M059J (cell line): ENCODE measurements around the gene DPF3. TPM values are rescaled to one million over a fixed set of nuclear protein-coding genes. Genes with fewer than 3 reads are reported as not detected.

ENCODE experiments used
- DNase-seq: peaks from one replicate; pipeline ENCODE4 v3.0.0-alpha.2; 2012; ENCODE audit warnings: low read depth
- total RNA-seq: library from RNA; depleted of rRNA; stranded (reverse); fragments of >200 nt; shearing (Covaris generic); gene quantifications from 2 replicates; pipeline ENCODE4 v1.2.3, GENCODE V29; 2014

DPF3 gene
- total RNA-seq, 1 experiment from 2014 or later, result 8.3 TPM

DNA sequence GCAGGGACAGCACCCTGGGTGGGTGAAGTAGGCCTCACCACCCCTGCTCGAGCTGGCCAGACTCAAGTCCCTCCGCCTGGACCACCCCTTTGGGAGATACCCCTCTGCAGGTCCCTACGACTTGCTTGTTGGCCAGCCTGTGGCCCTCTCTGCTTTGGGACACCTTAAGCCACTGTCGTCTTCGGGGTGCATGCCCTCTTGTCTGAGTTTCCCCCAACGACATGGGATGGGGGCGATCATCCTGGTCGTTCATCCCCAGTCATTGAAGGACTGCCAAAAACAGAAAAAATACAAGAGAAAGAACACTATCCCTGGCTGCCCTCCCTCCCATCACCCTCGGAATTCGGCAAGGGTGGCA, 151.1 kb downstream of the DPF3 start:
- no peak for DNase-seq

DNA sequence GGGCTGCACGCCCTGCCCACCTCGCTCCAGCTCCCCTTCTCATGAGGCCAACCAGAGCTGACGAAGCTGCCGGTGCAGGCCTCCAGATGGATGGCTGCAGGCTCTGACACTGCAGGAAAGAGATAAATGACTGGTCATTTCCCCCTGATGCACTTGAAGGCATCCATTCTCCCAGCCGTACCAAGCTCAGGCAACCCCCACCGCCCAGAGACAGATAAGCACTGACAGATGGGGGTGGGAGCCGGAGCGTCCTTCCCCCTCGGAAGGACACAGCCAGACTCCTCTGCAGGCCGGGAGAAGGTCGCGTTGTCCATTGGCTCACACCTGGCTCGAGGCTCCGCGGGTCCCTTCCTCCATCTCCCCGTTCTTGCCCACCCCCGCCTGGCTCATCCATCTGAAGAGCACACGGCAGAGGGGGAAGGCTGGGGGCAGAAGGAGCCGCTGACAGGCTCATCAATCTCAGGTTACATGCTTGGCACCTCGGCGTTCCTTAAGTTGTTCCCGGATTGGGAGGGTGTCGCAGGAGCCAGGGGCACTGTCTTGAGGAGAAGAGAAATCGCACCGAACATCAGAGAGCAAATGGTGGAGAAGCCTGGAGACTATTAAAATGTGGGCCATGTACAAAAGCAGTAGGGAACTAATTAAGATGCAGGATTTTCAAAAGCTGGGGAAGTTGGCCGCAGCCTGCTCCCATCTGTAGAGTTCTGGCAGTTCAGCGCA, 151.6 kb downstream of the DPF3 start:
- DNase-seq, result no peak

DNA sequence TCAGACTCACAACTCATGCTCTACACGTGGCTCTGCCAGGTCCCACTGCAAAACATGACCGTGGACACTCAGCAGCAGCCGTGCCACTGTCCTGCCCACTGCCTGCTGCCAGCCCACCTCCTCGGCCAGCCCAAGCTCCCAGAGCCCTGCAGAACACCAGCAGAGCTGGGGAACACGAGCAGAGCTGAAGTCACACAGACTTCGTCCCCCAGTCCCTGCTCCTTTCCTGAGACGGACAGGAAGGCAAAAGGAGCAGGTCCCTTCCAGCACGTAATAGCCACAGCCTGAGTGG, 152.1 kb downstream of the DPF3 start:
- no peak for DNase-seq

DNA sequence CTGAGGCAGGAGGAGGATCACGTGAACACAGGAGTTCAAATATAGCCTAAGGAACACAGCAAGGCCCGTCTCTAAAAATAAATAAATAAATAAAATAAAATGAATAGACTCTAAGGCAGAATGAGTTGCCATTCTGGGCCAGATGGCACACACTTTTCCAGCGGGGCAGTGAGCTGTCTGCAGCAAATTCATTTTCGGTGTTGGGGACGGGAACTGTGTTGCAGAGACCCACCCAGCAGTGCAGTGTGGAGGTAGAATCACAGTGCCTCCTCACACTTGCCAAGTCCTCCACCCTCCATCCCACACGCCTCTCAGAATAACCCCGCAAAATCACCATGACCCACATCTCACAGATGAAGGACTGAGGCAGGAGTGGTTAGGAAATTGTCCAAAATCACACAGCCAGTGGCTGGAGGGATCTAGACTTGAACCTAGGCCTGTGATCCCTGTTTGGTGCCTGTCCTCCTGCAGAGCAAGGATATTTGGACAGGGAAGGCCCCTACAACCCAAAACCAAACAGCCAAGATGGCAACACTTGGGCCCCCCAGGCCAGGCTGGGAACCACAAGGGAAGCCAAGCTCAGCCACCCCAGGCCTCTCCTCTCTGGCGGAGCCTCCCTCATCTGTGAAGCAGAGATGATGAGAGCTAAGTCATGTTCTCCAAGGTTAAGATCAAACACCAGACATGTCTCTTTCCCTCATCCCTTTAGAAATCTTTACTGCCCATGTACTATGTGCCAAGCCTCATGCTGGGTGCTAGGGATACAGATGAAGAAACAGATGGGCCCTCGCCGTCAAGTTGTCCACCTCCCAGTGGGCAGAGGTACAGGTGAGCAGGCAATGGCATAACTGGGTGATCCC, 152.7 kb downstream of the DPF3 start:
- no peak for DNase-seq

DNA sequence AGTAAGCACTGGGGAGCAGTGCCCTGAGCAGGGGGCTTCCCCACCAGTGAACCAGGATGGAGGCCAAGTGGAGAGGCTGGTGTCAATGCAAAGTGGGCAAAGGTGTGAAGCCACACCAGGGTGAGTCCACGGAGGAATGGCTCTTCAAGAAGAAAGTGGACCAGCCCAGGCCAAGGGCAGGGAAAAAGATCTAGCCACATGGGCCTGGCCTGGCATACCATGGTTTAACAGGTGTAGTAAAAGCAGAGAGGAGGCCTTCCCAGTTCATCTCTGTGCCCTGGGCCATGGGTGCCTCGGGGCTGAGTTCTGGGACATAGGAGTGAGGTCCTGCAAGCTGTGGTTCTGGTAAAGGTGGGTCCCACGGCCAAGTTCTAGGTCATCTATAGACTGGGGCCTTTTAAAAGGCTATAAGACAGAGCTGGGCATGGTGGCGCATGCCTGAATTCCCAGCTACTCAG, 153.4 kb downstream of the DPF3 start:
- DNase-seq, result no peak

DNA sequence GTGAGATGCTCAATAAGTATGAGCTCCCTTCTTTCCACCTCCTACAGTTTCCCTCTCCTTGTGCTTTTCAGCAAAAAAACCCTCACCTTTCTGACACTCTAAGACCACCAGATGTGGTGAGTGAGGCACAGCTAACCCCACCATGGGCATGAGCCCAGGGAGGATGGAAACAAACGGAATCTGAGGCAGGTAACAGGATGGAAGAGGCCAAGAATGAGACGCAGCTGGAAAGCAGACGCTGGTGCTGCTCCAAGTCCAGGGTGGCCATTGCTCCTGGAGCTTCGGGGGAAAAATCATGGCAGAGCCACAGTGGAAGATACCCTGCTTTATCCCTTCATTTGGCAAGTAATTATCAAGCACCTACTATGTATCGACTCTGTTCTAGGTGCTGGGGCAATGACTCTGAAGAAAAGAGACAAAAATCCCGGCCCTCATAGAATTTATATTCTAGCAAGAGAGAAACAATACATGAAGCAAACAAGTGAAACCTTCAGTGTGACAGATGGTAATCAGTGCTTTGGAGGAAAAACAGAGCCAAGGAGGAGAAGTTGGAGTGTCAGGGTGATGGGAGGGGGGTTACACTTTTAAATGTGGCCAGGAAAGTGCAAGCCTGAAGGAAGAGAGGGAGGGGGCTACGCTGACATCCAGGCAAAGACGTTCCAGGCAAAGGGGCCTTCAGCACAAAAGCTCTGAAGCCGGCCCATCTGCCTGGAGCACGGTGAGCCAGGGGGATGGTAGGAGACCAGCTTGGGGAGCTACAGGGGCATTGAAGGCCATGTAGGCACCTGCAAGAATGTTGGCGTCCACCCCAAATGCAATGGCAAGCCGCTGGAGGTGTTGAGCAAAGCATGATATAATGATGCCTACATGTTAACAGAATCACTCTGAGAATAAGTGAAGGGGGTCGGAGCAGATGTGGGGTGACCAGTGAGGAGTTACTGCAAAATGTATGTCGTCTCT, 154.2 kb downstream of the DPF3 start:
- no peak for DNase-seq

DNA sequence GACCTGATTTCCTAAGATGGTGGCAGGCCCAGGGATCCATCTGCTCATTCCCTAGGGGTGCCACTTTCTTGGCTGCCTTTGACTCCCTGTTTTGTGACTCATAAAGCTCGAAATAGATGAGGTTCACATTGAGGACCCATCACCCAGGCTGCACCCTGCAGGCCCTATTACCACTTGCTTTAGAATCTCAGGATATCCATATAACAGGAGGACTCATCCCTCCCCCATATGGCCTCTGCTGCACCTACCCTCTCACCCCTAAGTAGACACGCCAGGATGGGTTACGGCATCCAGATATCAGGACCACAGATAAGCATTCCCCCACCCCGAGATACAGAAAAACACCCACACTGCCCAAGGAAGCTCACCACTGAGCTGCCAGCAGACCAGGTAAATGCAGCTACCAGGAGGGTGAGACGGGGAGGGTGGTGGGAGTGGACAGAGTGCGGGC, 155.7 kb downstream of the DPF3 start:
- peak; percentile 31 for DNase-seq

DNA sequence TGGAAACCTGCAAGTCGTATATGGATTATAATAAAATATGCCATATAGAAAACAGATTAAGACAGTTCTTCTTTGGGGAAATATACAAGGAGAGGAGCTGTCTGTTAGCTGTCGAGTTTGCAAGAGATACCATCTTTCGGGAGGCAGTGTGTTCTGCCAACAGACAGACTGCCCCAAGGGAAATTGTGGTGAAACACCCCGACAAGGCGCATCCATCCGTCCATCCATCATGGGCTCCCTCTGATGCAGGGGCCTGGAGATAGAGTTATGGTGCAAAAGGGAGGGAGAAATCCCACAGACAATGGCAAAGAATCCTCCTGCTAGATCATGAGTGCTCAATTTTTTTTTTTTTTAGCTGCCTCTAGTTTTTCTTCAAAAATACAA, 156.3 kb downstream of the DPF3 start:
- DNase-seq, result peak; percentile 69

DNA sequence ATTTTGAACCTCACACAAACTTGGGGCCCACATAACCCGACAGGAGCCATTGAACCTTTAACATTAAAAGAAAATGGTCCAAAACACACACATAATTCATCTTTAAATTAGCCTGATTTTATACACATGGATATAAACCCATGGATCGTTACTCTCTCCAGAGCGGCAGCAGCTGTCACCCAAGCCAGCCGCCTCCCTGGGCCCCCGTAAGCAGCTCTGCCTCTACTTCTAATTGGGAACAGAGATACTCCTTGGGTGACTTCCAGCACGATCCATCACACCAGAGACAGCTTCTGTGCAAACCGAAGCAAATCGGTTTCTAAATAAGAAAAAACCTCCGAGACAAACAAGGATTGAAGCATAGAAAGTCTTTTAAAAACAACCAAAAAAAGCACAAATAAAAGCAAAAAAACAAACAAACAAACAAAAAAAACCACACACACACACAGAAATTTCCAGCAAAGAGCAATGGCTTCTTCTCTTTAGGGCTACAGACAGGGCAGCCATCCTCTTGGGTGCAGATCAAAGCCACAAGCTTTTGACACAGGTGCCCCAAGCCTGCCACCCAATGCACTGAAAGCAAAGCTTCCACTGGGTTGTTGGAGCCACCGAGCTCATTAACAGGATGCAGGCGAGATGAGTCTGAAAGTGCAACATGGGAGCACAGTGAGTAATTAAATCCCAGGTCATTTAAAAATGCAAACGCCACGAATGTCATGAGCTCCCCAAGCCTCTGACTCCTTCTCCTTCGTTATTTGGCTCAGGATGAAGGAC, 156.9 kb downstream of the DPF3 start:
- peak; percentile 36 for DNase-seq

DNA sequence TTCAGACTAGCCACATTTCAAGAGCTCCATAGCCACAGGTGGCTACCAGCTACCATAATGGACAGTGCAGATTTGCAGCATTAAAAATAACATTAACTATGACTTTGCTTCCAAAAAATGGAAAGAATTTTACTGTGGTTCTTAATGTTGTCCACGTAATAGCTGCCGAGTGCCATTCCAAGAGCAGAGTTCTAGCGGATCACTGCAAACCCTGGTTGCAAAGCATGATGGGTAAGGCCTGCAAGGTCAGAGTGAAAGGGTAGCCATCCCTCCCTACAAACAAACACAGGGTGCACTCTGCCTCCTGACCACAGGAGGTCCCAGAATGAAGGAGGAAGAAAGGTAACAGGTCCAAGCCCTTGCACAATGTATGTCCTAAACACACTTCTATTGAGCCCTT, 157.6 kb downstream of the DPF3 start:
- peak; percentile 82 for DNase-seq

DNA sequence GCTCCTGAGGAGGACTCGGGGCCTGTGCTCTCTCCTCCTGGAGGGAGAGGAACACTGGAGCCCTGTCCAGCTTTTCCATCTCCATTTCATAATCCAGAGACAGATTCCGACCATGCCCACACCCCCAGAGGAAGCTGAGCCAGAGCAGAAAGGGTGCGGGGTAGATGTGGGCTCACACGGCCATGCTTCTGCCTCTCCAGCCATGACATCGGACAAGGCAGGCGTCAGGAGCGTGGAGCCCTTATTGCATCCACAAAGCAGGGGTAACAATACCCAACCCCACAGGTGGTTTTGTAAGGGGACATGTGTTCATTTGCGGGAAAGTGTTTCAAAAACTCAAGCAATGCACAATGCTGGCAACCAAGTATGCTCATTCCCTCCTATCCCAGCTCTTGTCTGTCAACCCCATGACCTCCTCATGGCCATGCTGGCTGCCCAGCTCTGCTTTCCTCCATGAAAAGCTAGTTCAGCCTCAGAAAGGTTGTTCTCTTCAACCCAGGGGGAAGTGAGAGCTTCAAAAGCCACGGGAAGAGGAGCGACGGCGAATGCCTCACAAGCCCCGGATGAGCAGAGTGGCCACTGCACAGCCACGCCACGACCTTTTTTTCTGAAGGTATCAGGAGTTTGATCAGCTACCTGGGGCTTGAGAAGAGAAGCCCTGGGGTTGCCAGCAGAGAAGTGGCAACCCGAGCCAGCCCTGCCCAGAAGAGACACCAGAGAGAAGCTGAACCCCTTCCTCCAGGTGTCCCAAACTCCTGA, 161.7 kb downstream of the DPF3 start:
- DNase-seq, result no peak

DNA sequence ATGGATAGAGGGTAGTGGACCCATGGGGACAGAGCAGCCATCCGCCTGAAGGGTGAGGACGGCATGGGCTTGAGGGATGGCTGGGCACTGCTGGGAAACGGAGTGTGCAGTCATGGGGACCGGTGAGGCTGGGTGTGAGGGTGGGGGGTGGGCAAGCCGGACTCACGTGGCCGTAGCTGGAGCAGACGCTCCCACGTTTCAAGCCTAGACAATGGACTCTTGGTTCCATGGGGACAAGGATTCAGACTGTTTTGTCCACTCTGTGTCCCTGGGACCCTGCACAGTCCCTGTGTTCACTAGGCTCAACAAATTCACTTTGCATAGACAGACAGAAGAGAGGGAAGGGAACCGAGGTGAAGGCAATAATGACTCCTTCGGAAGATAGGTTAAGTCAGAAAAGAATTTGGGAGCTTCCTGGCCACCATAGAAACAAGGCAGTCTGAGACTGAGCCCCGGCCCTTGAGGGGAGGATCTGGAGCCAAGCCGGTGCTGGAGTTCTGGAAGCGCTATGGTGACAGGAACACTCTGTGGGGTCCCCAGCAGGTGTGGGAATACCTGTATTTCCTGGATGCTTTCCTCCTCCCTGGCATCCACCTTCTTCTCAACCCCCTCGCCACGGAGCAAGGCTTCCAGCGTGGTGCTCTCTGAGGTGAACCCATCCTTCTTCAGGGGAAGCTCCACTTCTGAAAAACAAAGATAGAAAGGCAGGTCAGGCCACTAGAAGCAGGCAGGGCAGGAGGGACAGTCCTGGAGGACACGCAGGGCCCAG, 162.5 kb downstream of the DPF3 start:
- no peak for DNase-seq

DNA sequence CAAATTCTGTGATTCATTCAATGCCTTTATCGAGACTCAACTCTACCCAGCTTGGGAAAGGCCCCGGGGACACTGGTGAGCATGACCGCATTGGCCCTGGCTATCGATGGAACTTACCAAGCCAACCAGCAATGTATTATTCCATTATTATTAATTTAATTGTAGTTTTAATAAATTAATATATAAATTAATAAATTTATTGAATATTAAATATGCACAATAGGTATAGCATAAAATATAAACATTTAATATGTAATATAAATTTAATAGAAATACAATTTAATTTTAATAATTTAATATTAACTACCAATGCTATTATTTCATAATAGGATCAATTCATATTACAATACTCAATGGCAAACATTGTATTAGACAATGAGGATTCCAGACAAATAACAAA, 163.4 kb downstream of the DPF3 start:
- DNase-seq, result no peak

DNA sequence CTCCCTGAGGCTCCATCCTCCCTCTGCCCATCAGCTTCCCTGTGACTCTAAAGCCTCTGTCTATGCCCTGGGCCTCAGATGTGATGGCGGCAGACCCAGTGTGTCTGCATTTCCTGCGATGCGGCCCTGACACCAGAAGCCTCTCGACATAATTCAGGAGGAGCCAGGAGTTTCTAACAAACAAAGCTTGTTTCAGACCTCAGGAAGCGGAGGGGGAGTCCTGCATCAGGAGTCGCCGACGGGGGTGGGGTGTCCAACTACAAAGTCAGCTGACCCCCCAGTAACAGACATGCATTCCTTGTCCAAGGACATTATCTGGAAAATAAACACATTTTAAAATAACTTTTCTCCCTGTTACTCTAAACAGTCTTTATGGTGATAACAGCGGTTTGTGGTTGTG, 167.5 kb downstream of the DPF3 start:
- no peak for DNase-seq

DNA sequence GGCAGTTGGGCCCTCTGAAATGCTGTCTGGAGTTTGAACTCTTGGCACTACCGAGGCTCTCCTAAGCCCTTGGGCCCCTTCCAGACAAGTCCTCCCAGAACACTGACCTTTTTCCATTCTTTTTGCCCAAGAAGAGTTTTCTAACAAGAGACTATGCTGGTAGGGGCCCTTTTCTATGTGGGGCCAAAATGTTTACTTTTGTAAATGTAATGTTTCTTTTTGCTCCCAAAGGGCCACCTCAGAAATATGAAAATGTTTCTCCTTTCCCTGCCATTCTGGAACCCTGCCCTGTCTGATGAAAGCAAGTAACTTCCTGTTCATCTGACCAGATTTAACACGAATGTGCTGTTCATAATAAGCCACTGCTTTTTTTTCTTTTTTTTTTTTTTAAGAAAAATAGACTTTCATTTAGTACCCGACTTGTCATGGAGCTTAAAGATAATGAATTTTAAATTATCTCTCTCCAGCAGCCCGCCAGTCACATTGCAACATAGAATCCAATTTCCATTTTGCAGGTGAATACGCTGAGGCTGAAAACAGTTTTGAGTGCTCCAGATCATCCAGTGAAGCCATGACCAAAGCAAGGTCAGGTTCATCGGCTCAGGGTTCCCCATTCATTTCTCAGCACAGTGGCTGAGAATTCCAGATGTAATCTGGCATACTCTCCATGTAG, 169.9 kb downstream of the DPF3 start:
- DNase-seq, result no peak

DNA sequence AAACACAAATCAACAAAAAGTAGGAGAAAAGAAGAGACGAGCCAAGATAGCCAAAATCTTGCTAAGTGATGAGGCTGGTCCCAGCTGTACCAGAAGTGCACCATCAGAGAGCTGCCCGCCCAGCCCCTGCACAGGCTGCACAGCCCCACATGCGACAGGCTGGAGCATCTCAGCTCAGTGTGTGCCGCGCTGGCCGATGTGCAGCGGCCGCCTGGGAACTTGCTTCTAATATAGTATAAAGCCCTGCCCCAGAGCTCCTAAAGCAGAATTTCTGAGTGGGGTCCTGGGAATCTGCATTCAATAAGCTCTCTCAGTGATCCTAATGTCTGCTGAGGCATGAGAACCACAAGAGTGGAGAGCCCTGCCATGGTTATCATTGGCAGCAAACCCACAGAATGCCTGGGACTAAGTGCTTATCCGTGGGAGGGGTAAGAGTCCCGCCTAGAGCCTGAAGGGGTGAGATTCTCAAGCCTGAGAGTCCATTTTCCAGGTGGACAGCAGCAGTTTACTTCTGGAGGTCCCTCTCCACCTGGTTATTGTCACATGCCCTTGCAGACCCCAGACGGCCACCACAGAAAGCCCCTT, 171.6 kb downstream of the DPF3 start:
- DNase-seq, result no peak

DNA sequence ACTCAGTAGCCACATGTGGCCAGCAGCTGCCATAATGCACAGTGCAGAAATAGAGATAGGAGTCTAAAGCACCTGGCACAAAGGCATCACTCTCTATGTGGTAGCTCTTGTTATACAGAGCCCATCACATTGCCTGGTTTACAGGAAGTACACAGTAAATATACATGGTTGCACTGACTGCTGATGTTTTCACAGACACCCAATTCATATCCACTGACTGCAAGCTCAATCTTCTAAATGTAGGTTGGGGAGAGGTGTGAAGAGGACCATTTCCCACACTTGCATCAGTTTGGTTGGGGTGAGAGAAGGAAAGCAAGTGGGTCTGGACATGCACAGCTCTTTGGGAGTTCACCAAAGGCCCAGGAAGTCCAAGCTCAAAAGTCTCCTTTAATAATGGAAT, 172.8 kb downstream of the DPF3 start:
- no peak for DNase-seq

DNA sequence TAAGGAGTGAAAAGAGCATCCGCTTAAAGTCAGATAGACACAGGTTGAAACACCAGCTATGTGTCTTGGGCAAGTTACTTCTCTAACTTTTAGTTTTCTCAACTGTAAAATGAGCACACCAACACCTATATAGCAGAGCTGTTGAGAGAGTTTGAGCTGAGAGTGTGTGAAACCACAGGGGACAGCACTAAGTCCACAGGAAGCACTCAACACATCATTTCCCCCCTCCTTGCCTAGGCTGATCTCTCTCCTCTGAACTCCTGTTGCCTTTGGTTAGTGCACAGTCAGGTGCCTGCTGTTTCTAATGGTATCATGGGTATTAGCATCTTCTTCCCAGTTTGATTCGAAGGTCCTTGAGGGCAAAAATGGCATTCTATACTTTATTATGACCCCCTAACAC, 176.7 kb downstream of the DPF3 start:
- no peak for DNase-seq

DNA sequence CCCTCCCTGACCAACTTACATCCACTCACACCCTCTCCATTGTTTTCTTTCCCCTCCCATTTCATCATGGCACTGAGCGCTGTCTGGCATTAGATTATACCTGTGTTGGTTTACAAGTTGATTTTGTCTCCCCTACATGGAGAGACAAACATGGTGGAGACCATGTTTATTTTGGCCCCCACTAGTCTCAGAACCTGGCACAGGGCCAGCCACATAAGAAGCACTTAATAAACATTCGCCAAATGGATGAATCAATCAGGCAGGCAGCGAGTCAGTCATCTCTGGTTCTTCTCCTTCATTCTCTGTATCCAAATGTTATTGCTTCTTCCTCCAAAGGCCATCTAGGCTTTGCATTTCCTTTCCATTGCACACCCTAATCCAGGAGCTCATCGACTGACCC, 177.4 kb downstream of the DPF3 start:
- DNase-seq, result peak; percentile 26
